Subcutaneous abdominal adipose tissue (tissue), 5 donors: ENCODE measurements around the gene SIVA1.
"Not testable (repeated sequence)": the region's sequence is repeated elsewhere in the genome, so short reads cannot be mapped to it uniquely, and the experiment has no call there.

Experiments used
- H3K27ac ChIP-seq: one replicate; pipeline ENCODE4 v1.7.0; 2013; ENCODE audit warnings: low read depth, mild to moderate bottlenecking, inconsistent platforms, low read length, moderate library complexity
- H3K27me3 ChIP-seq, 5 donors: one replicate each; pipeline ENCODE4 v1.7.0; 2013; ENCODE audit warnings: low read length in 5 of 5, inconsistent platforms in 1 of 5; ENCODE audit not compliant: control insufficient read depth in 5 of 5, insufficient read depth in 4 of 5
- H3K36me3 ChIP-seq, 5 donors: one replicate each; pipeline ENCODE4 v1.7.0; 2013; ENCODE audit warnings: low read length in 5 of 5; ENCODE audit not compliant: control insufficient read depth in 5 of 5, insufficient read depth in 5 of 5
- H3K4me1 ChIP-seq, 5 donors: one replicate each; pipeline ENCODE4 v1.7.0; 2013; ENCODE audit warnings: low read length in 5 of 5, mild to moderate bottlenecking in 3 of 5, moderate library complexity in 1 of 5; ENCODE audit not compliant: control insufficient read depth in 5 of 5, insufficient read depth in 5 of 5
- H3K4me3 ChIP-seq, 5 donors: one replicate each; pipeline ENCODE4 v1.7.0; 2013; ENCODE audit warnings: low read length in 5 of 5, low read depth in 1 of 5
- H3K9ac ChIP-seq, 5 donors: one replicate each; pipeline ENCODE4 v1.7.0; 2013; ENCODE audit warnings: low read length in 5 of 5, mild to moderate bottlenecking in 4 of 5, moderate library complexity in 3 of 5
- H3K9me3 ChIP-seq, 5 donors: one replicate each; pipeline ENCODE4 v1.7.0; 2013; ENCODE audit warnings: low read length in 5 of 5; ENCODE audit not compliant: control insufficient read depth in 5 of 5
- donor health status: healthy.
- donor health status: healthy.
- donor health status: healthy.
- donor health status: healthy.
- donor health status: healthy.

SIVA1 gene

GRCh38 chr14:104743461-104744380, 9.2 kb upstream of the SIVA1 start:
- H3K9ac ChIP-seq = no peak overlapping the region
- H3K4me1 ChIP-seq = peaks cover 0 to 30% (median 19%) of the 10 kb centered on the region in 5 donors
- peaks cover 0 to 48% (median 25%) of the 10 kb centered on the region in 5 donors for H3K36me3 ChIP-seq
- H3K4me3 ChIP-seq = no peak overlapping the region
- no peak overlapping the region for H3K27ac ChIP-seq
- no peaks in the 10 kb centered on the region for H3K27me3 ChIP-seq
- H3K9me3 ChIP-seq = no peaks in the 10 kb centered on the region

- Histone ChIP-seq H3K4me1 (peaks cover 2 to 38% (median 26%) of the 10 kb centered on the region in 5 donors), H3K9me3 (no peaks in the 10 kb centered on the region), H3K4me3 (no peak overlapping the region), H3K27ac (no peak overlapping the region), H3K36me3 (peaks cover 0 to 45% (median 25%) of the 10 kb centered on the region in 5 donors), H3K27me3 (no peaks in the 10 kb centered on the region), H3K9ac (no peak overlapping the region)
Observed at GRCh38 chr14:104744484-104744883, 8.5 kb upstream of the SIVA1 start.

- Histone ChIP-seq H3K9me3 (no peaks in the 10 kb centered on the region), H3K27ac (no peak overlapping the region), H3K9ac (no peak overlapping the region), H3K4me1 (peaks cover 2 to 48% (median 34%) of the 10 kb centered on the region in 5 donors), H3K4me3 (no peak overlapping the region), H3K36me3 (peaks cover 0 to 38% (median 17%) of the 10 kb centered on the region in 5 donors), H3K27me3 (no peaks in the 10 kb centered on the region)
Observed at GRCh38 chr14:104745431-104745830, 7.5 kb upstream of the SIVA1 start.

GRCh38 chr14:104746071-104746545, 6.8 kb upstream of the SIVA1 start:
- H3K9me3 ChIP-seq = no peaks in the 10 kb centered on the region
- no peak overlapping the region for H3K9ac ChIP-seq
- H3K4me3 ChIP-seq = no peak overlapping the region
- peak overlapping the region; percentile 41 for H3K27ac ChIP-seq
- H3K4me1 ChIP-seq = peaks cover 2 to 49% (median 34%) of the 10 kb centered on the region in 5 donors
- H3K36me3 ChIP-seq = peaks cover 0 to 33% (median 11%) of the 10 kb centered on the region in 5 donors
- H3K27me3 ChIP-seq = no peaks in the 10 kb centered on the region

- Histone ChIP-seq H3K9ac (peak overlapping the region in 1 of 5 donors; percentile 6), H3K36me3 (peaks cover 0 to 26% (median 10%) of the 10 kb centered on the region in 5 donors), H3K27me3 (no peaks in the 10 kb centered on the region), H3K9me3 (no peaks in the 10 kb centered on the region), H3K27ac (peak overlapping the region; percentile 41), H3K4me1 (peaks cover 2 to 51% (median 37%) of the 10 kb centered on the region in 5 donors), H3K4me3 (no peak overlapping the region)
Observed at GRCh38 chr14:104746934-104747481, 5.9 kb upstream of the SIVA1 start.

- H3K27ac ChIP-seq = no peak overlapping the region
- no peaks in the 10 kb centered on the region for H3K9me3 ChIP-seq
- H3K4me3 ChIP-seq = no peak overlapping the region
- no peaks in the 10 kb centered on the region for H3K27me3 ChIP-seq
- H3K9ac ChIP-seq = no peak overlapping the region
- H3K4me1 ChIP-seq = peaks cover 2 to 56% (median 41%) of the 10 kb centered on the region in 5 donors
- peaks cover 0 to 23% (median 7%) of the 10 kb centered on the region in 5 donors for H3K36me3 ChIP-seq
Observed at GRCh38 chr14:104747876-104748275, 5.1 kb upstream of the SIVA1 start.

- H3K27me3 ChIP-seq = no peaks in the 10 kb centered on the region
- no peak overlapping the region for H3K4me3 ChIP-seq
- H3K9me3 ChIP-seq = no peaks in the 10 kb centered on the region
- peaks cover 6 to 65% (median 52%) of the 10 kb centered on the region in 5 donors for H3K4me1 ChIP-seq
- H3K36me3 ChIP-seq = peaks cover 0 to 14% (median 0%) of the 10 kb centered on the region in 5 donors
- H3K27ac ChIP-seq = no peak overlapping the region
- peak overlapping the region in 1 of 5 donors; percentile 48 for H3K9ac ChIP-seq
Observed at GRCh38 chr14:104749111-104749649, 3.8 kb upstream of the SIVA1 start.

- Histone ChIP-seq H3K9ac (no peak overlapping the region), H3K9me3 (no peaks in the 10 kb centered on the region), H3K27ac (no peak overlapping the region), H3K27me3 (no peaks in the 10 kb centered on the region), H3K4me1 (peaks cover 11 to 75% (median 58%) of the 10 kb centered on the region in 5 donors), H3K4me3 (no peak overlapping the region), H3K36me3 (peaks cover 0 to 4% (median under 1%) of the 10 kb centered on the region in 5 donors)
Observed at GRCh38 chr14:104750056-104750752, 2.7 kb upstream of the SIVA1 start.

GRCh38 chr14:104750753-104751057, 2.2 kb upstream of the SIVA1 start:
- not testable (repeated sequence) for H3K27ac ChIP-seq, H3K9ac ChIP-seq, H3K36me3 ChIP-seq, H3K4me3 ChIP-seq, H3K27me3 ChIP-seq, H3K9me3 ChIP-seq
- H3K4me1 ChIP-seq = peaks cover 11 to 73% (median 58%) of the 10 kb centered on the region in 5 donors
